ENCODE data around the gene SHROOM3.

SHROOM3 gene

GRCh38 chr4:76494871-76495590 lies 60.0 kb downstream of the SHROOM3 start:
- DNase-seq, result no peak

GRCh38 chr4:76498550-76498949 lies 63.5 kb downstream of the SHROOM3 start:
- DNase-seq, result no peak

- DNase-seq, result no peak
Measured at GRCh38 chr4:76499461-76499860, 64.4 kb downstream of the SHROOM3 start.

- no peak for DNase-seq
Measured at GRCh38 chr4:76502886-76503285, 67.9 kb downstream of the SHROOM3 start.

GRCh38 chr4:76504613-76505465 lies 69.8 kb downstream of the SHROOM3 start:
- DNase-seq, result peak; percentile 26

GRCh38 chr4:76511947-76512346 lies 76.9 kb downstream of the SHROOM3 start:
- no peak for DNase-seq

GRCh38 chr4:76513482-76513881 lies 78.5 kb downstream of the SHROOM3 start:
- no peak for DNase-seq

GRCh38 chr4:76514087-76514486 lies 79.1 kb downstream of the SHROOM3 start:
- no peak for DNase-seq

- DNase-seq, result no peak
Measured at GRCh38 chr4:76515975-76516843, 81.2 kb downstream of the SHROOM3 start.

GRCh38 chr4:76518241-76518640 lies 83.2 kb downstream of the SHROOM3 start:
- no peak for DNase-seq

GRCh38 chr4:76523593-76523992 lies 88.6 kb downstream of the SHROOM3 start:
- DNase-seq, result no peak

GRCh38 chr4:76525751-76526150 lies 90.7 kb downstream of the SHROOM3 start:
- no peak for DNase-seq

GRCh38 chr4:76526585-76526990 lies 91.6 kb downstream of the SHROOM3 start:
- no peak for DNase-seq

GRCh38 chr4:76527666-76528065 lies 92.6 kb downstream of the SHROOM3 start:
- no peak for DNase-seq

- no peak for DNase-seq
Measured at GRCh38 chr4:76531597-76531996, 96.6 kb downstream of the SHROOM3 start.

GRCh38 chr4:76532805-76533204 lies 97.8 kb downstream of the SHROOM3 start:
- no peak for DNase-seq

- DNase-seq, result no peak
Measured at GRCh38 chr4:76533314-76533713, 98.3 kb downstream of the SHROOM3 start.

GRCh38 chr4:76535603-76536372 lies 100.8 kb downstream of the SHROOM3 start:
- peak; percentile 29 for DNase-seq

- no peak for DNase-seq
Measured at GRCh38 chr4:76536373-76536689, 101.3 kb downstream of the SHROOM3 start.

- DNase-seq, result no peak
Measured at GRCh38 chr4:76538296-76538695, 103.3 kb downstream of the SHROOM3 start.

GRCh38 chr4:76539979-76540378 lies 105.0 kb downstream of the SHROOM3 start:
- no peak for DNase-seq

- DNase-seq, result no peak
Measured at GRCh38 chr4:76540486-76540885, 105.5 kb downstream of the SHROOM3 start.

GRCh38 chr4:76543378-76543777 lies 108.3 kb downstream of the SHROOM3 start:
- no peak for DNase-seq

Measured in DMS79 treated with DMSO at 0.1 percent for 48 hours (cell line).